ENCODE data around the gene NPC1L1. TPM values are rescaled to one million over a fixed set of nuclear protein-coding genes. Genes with fewer than 3 reads are reported as not detected.

The NPC1L1 gene
- total RNA-seq, 1 experiment from 2014 or later, result 0.15 TPM

- TF ChIP-seq ARID4B (CRISPR knock-in tag; IDR thresholded peaks at IDR 0.05; ENCODE audit: borderline replicate concordance) (no peak), ERG (CRISPR knock-in tag; IDR thresholded peaks at IDR 0.05) (no peak), MYBL2 (CRISPR knock-in tag; IDR thresholded peaks at IDR 0.05) (no peak), ZSCAN18 (CRISPR knock-in tag; IDR thresholded peaks at IDR 0.05) (no peak), ATF2 (CRISPR knock-in tag; IDR thresholded peaks at IDR 0.05; ENCODE audit: borderline replicate concordance, low read depth) (no peak), JAZF1 (CRISPR knock-in tag; IDR thresholded peaks at IDR 0.05) (no peak)
Observed at GRCh38 chr7:44565795-44566559, 24.8 kb upstream of the NPC1L1 start (continued).

GRCh38 chr7:44565097-44565794 is 24.1 kb upstream of the NPC1L1 start:
- CTCF ChIA-PET, result interaction anchor here (0.6 to 2.8 kb wide), 43 partner anchors 9 to 524 kb away, joined by 3 to 33 read pairs (median 4); partner anchors contain the start of genes DDX56, NACAD, OGDH and TMED4
- POLR2A ChIA-PET, result interaction anchor here (0.9 to 1.0 kb wide), 2 partner anchors 9 to 351 kb away, joined by 3 to 4 read pairs; partner anchors contain the start of gene DDX56
- Mint-ChIP-seq H3K9me3 (no peaks in the 10 kb centered on the region), H3K4me1 (no peaks in the 10 kb centered on the region), H3K27me3 (ENCODE audit: low read depth) (no peaks in the 10 kb centered on the region), H3K27ac (peak overlapping the region; percentile 64; the same call in 1 of the 2 replicates), H3K36me3 (peaks cover 48% of the 10 kb centered on the region), H3K4me3 (no peak overlapping the region)
- peak; percentile 87 for ATAC-seq
- no peak for TF ChIP-seq STAT6 (CRISPR knock-in tag; conservative IDR thresholded peaks at IDR 0.05; ENCODE audit: low read depth)
- no peak for TF ChIP-seq GRHL2 (CRISPR knock-in tag; IDR thresholded peaks at IDR 0.05; ENCODE audit: insufficient replicate concordance, severe bottlenecking)
- TF ChIP-seq GABPB1 (CRISPR knock-in tag; IDR thresholded peaks at IDR 0.05), result peak; percentile 19; the same call in 1 of the 2 replicates
- TF ChIP-seq ATF6 (CRISPR knock-in tag; IDR thresholded peaks at IDR 0.05), result no peak
- peak; percentile 95 for TF ChIP-seq CTCF (IDR thresholded peaks at IDR 0.05)
- no peak for TF ChIP-seq ZBTB43 (CRISPR knock-in tag; IDR thresholded peaks at IDR 0.05)
- peak; percentile 80 for DNase-seq (ENCODE audit: low spot score)
